ENCODE measurements around the gene FANCE.

The FANCE gene

DNA sequence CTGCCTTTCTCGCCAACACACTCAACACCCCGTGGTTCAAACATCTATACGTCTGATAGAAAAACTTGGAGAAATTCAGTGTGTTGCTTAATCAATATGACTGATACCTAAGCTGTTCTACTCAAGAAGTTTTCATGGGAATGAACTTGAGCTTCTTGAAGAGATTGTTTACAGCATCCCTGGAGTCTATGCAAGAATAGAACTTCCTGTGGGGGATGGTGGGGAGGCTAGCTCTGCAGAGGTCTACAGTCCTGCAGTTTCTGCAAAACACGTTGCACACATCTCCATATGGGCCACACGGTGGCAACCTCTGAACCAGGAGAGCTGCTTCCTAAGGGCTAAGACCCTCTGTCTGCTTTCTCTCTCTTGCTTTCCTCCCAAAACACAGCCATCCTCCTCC, 32.7 kb upstream of the FANCE start:
- H3K4me3 ChIP-seq (ENCODE audit: control insufficient read depth in 1 of 7, extremely low read depth in 1 of 7, insufficient read depth in 4 of 7, low read depth in 2 of 7, low read length in 6 of 7), result no peak overlapping the region
- WGBS (ENCODE audit: insufficient coverage), result 72% methylated on average over 4 of the region's 5 CpGs
- peaks cover 5 to 28% (median 26%) of the 10 kb centered on the region in 4 experiments for H3K4me1 ChIP-seq (ENCODE audit: control extremely low read depth in 1 of 4, control insufficient read depth in 4 of 4, insufficient read depth in 4 of 4, low read length in 3 of 4)
- no peaks in the 10 kb centered on the region for H3K9me3 ChIP-seq (ENCODE audit: control extremely low read depth in 1 of 5, control insufficient read depth in 4 of 5, insufficient read depth in 2 of 5, low read depth in 1 of 5, low read length in 4 of 5)
- ChIA-PET POLR2A (interaction anchor here (1.2 kb wide), 1 partner anchor 117 kb away, joined by 3 read pairs; no protein-coding TSS in a partner anchor), CTCF (interaction anchor here (0.5 to 4.9 kb wide), 21 partner anchors 9 to 161 kb away, joined by 3 to 35 read pairs (median 4); partner anchors contain the start of genes DEF6, FANCE and TEAD3)
- peak; percentile 24 to 55 (median 52) for DNase-seq
- H3K36me3 ChIP-seq (ENCODE audit: control insufficient read depth in 4 of 4, insufficient read depth in 4 of 4, low read length in 3 of 4), result peaks cover 0 to 2% (median 0%) of the 10 kb centered on the region in 4 experiments
- no peaks in the 10 kb centered on the region for H3K27me3 ChIP-seq (replicated peaks in 2 of 5; ENCODE audit: control insufficient read depth in 4 of 5, insufficient read depth in 5 of 5, low read length in 4 of 5)
- H3K27ac ChIP-seq (ENCODE audit: insufficient read depth in 1 of 2, low read depth in 1 of 2, low read length in 2 of 2, poor library complexity in 1 of 2, severe bottlenecking in 2 of 2), result no peak overlapping the region

DNA sequence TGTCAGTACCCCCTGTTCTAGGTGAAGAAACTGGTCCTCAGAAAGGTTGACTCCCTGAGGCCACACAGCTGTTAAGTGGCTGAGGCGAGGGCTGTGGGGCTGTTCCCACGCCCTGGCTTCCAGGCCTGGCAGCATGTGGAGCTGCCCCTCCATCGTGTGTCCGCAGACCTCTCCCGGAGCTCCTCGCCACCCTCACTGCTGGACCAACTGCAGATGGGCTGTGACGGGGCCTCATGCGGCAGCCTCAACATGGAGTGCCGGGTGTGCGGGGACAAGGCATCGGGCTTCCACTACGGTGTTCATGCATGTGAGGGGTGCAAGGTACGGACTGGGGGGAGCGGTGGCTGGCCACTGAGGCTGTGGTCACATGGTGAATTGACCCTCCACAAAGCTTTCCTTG, 32.2 kb upstream of the FANCE start:
- H3K4me3 ChIP-seq (ENCODE audit: control insufficient read depth in 1 of 7, extremely low read depth in 1 of 7, insufficient read depth in 4 of 7, low read depth in 2 of 7, low read length in 6 of 7), result no peak overlapping the region
- H3K27ac ChIP-seq (ENCODE audit: insufficient read depth in 1 of 2, low read depth in 1 of 2, low read length in 2 of 2, poor library complexity in 1 of 2, severe bottlenecking in 2 of 2), result no peak overlapping the region
- no peak for DNase-seq
- H3K27me3 ChIP-seq (replicated peaks in 2 of 5; ENCODE audit: control insufficient read depth in 4 of 5, insufficient read depth in 5 of 5, low read length in 4 of 5), result no peaks in the 10 kb centered on the region
- H3K36me3 ChIP-seq (ENCODE audit: control insufficient read depth in 4 of 4, insufficient read depth in 4 of 4, low read length in 3 of 4), result peaks cover 0 to 6% (median 0%) of the 10 kb centered on the region in 4 experiments
- ChIA-PET CTCF (interaction anchor here (0.5 to 4.9 kb wide), 18 partner anchors 8 to 162 kb away, joined by 3 to 35 read pairs (median 4); partner anchors contain the start of genes DEF6 and FANCE), POLR2A (no interaction called here)
- no peaks in the 10 kb centered on the region for H3K9me3 ChIP-seq (ENCODE audit: control extremely low read depth in 1 of 5, control insufficient read depth in 4 of 5, insufficient read depth in 2 of 5, low read depth in 1 of 5, low read length in 4 of 5)
- H3K4me1 ChIP-seq (ENCODE audit: control extremely low read depth in 1 of 4, control insufficient read depth in 4 of 4, insufficient read depth in 4 of 4, low read length in 3 of 4), result peaks cover 5 to 28% (median 26%) of the 10 kb centered on the region in 4 experiments
- WGBS (ENCODE audit: insufficient coverage), result 97% methylated on average over 14 of the region's 14 CpGs

DNA sequence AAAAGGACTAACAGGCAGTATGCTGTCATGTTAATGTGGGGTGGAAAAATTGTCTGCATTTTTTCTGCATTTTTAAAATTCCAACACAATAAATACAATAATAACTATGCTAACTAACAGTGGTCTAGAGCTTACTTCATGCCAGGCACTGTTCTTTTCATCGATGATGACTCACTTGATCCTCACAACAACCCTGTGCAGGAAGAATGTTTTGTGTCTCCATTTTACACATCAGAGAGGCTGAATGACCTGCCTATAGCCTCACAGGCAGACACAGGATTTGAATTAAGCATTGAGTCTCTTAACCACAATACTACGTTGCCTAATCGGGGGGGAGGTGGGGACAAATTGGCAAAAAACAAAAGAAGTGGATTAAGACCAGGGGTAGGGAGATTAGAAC, 26.9 kb upstream of the FANCE start:
- DNase-seq, result no peak
- no peak overlapping the region for H3K4me3 ChIP-seq (ENCODE audit: control insufficient read depth in 1 of 7, extremely low read depth in 1 of 7, insufficient read depth in 4 of 7, low read depth in 2 of 7, low read length in 6 of 7)
- CTCF ChIA-PET, result no interaction called here
- peaks cover 1 to 29% (median 16%) of the 10 kb centered on the region in 5 experiments for H3K9me3 ChIP-seq (ENCODE audit: control extremely low read depth in 1 of 5, control insufficient read depth in 4 of 5, insufficient read depth in 2 of 5, low read depth in 1 of 5, low read length in 4 of 5)
- H3K36me3 ChIP-seq (ENCODE audit: control insufficient read depth in 4 of 4, insufficient read depth in 4 of 4, low read length in 3 of 4), result peaks cover 0 to 6% (median 0%) of the 10 kb centered on the region in 4 experiments
- 80% methylated on average over 1 of the region's 3 CpGs for WGBS (ENCODE audit: insufficient coverage)
- H3K27me3 ChIP-seq (replicated peaks in 2 of 5; ENCODE audit: control insufficient read depth in 4 of 5, insufficient read depth in 5 of 5, low read length in 4 of 5), result no peaks in the 10 kb centered on the region
- no peak overlapping the region for H3K27ac ChIP-seq (ENCODE audit: insufficient read depth in 1 of 2, low read depth in 1 of 2, low read length in 2 of 2, poor library complexity in 1 of 2, severe bottlenecking in 2 of 2)
- POLR2A ChIA-PET, result no interaction called here
- H3K4me1 ChIP-seq (ENCODE audit: control extremely low read depth in 1 of 4, control insufficient read depth in 4 of 4, insufficient read depth in 4 of 4, low read length in 3 of 4), result peaks cover 0 to 14% (median 10%) of the 10 kb centered on the region in 4 experiments

DNA sequence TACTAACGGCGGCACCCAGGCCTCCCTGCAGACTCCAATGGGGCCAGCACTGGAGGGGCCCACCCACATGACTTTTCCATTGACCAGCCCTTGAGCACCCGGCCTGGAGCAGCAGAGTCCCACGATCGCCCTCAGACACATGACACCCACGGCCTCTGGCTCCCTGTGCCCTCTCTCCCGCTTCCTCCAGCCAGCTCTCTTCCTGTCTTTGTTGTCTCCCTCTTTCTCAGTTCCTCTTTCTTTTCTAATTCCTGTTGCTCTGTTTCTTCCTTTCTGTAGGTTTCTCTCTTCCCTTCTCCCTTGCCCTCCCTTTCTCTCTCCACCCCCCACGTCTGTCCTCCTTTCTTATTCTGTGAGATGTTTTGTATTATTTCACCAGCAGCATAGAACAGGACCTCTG, 26.1 kb upstream of the FANCE start:
- 46% methylated on average over 7 of the region's 8 CpGs for WGBS (ENCODE audit: insufficient coverage)
- Histone ChIP-seq H3K27ac (ENCODE audit: insufficient read depth in 1 of 2, low read depth in 1 of 2, low read length in 2 of 2, poor library complexity in 1 of 2, severe bottlenecking in 2 of 2) (no peak overlapping the region), H3K4me3 (ENCODE audit: control insufficient read depth in 1 of 7, extremely low read depth in 1 of 7, insufficient read depth in 4 of 7, low read depth in 2 of 7, low read length in 6 of 7) (no peak overlapping the region), H3K9me3 (ENCODE audit: control extremely low read depth in 1 of 5, control insufficient read depth in 4 of 5, insufficient read depth in 2 of 5, low read depth in 1 of 5, low read length in 4 of 5) (peaks cover 1 to 31% (median 17%) of the 10 kb centered on the region in 5 experiments), H3K36me3 (ENCODE audit: control insufficient read depth in 4 of 4, insufficient read depth in 4 of 4, low read length in 3 of 4) (peaks cover 0 to 6% (median 0%) of the 10 kb centered on the region in 4 experiments), H3K4me1 (ENCODE audit: control extremely low read depth in 1 of 4, control insufficient read depth in 4 of 4, insufficient read depth in 4 of 4, low read length in 3 of 4) (peaks cover 0 to 13% (median 10%) of the 10 kb centered on the region in 4 experiments), H3K27me3 (replicated peaks in 2 of 5; ENCODE audit: control insufficient read depth in 4 of 5, insufficient read depth in 5 of 5, low read length in 4 of 5) (no peaks in the 10 kb centered on the region)
- CTCF ChIA-PET, result interaction anchor here (0.6 to 1.9 kb wide), 3 partner anchors 15 to 170 kb away, joined by 3 to 4 read pairs (median 4); no protein-coding TSS in a partner anchor
- DNase-seq, result no peak
- POLR2A ChIA-PET, result interaction anchor here (0.7 kb wide), 1 partner anchor 15 kb away, joined by 3 read pairs; no protein-coding TSS in a partner anchor

DNA sequence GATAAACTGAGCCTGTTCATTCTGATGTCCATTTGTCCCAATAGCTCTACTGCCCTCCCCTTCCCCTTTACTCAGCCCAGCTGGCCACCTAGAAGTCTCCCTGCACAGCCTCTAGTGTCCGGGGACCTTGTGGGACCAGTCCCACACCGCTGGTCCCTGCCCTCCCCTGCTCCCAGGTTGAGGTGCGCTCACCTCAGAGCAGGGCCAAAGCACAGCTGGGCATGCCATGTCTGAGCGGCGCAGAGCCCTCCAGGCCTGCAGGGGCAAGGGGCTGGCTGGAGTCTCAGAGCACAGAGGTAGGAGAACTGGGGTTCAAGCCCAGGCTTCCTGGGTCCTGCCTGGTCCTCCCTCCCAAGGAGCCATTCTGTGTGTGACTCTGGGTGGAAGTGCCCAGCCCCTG, 24.7 kb upstream of the FANCE start:
- DNase-seq, result no peak
- ChIA-PET POLR2A (no interaction called here), CTCF (interaction anchor here (0.9 to 1.9 kb wide), 4 partner anchors 8 to 16 kb away, joined by 3 to 5 read pairs (median 4); no protein-coding TSS in a partner anchor)
- WGBS (ENCODE audit: insufficient coverage), result 91% methylated on average over 5 of the region's 5 CpGs
- Histone ChIP-seq H3K4me1 (ENCODE audit: control extremely low read depth in 1 of 4, control insufficient read depth in 4 of 4, insufficient read depth in 4 of 4, low read length in 3 of 4) (peaks cover 0 to 13% (median 10%) of the 10 kb centered on the region in 4 experiments), H3K9me3 (ENCODE audit: control extremely low read depth in 1 of 5, control insufficient read depth in 4 of 5, insufficient read depth in 2 of 5, low read depth in 1 of 5, low read length in 4 of 5) (peaks cover 1 to 31% (median 17%) of the 10 kb centered on the region in 5 experiments), H3K4me3 (ENCODE audit: control insufficient read depth in 1 of 7, extremely low read depth in 1 of 7, insufficient read depth in 4 of 7, low read depth in 2 of 7, low read length in 6 of 7) (no peak overlapping the region), H3K27ac (ENCODE audit: insufficient read depth in 1 of 2, low read depth in 1 of 2, low read length in 2 of 2, poor library complexity in 1 of 2, severe bottlenecking in 2 of 2) (no peak overlapping the region), H3K36me3 (ENCODE audit: control insufficient read depth in 4 of 4, insufficient read depth in 4 of 4, low read length in 3 of 4) (peaks cover 0 to 6% (median 0%) of the 10 kb centered on the region in 4 experiments), H3K27me3 (replicated peaks in 2 of 5; ENCODE audit: control insufficient read depth in 4 of 5, insufficient read depth in 5 of 5, low read length in 4 of 5) (no peaks in the 10 kb centered on the region)

DNA sequence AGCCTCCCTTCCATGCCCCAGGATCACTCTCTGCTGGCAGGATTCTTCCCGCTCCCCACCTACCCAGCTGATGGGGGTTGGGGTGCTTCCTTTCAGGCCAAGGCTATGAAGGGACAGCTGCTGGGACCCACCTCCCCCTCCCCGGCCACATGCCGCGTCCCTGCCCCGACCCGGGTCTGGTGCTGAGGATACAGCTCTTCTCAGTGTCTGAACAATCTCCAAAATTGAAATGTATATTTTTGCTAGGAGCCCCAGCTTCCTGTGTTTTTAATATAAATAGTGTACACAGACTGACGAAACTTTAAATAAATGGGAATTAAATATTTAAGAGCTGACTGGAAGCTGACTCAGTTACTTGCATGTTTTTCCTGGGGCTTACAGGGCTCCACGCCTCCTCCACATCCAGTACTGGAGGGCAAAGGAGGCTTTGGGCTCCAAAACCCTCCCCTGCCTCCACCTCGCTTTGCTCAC, 24.3 kb upstream of the FANCE start:
- Histone ChIP-seq H3K27ac (ENCODE audit: insufficient read depth in 1 of 2, low read depth in 1 of 2, low read length in 2 of 2, poor library complexity in 1 of 2, severe bottlenecking in 2 of 2) (no peak overlapping the region), H3K4me1 (ENCODE audit: control extremely low read depth in 1 of 4, control insufficient read depth in 4 of 4, insufficient read depth in 4 of 4, low read length in 3 of 4) (peaks cover 0 to 13% (median 10%) of the 10 kb centered on the region in 4 experiments)
- no peak for DNase-seq

More for the DNA sequence above, 24.3 kb upstream of the FANCE start:
- 100% methylated on average over 5 of the region's 9 CpGs for WGBS (ENCODE audit: insufficient coverage)
- Histone ChIP-seq H3K4me3 (ENCODE audit: control insufficient read depth in 1 of 7, extremely low read depth in 1 of 7, insufficient read depth in 4 of 7, low read depth in 2 of 7, low read length in 6 of 7) (no peak overlapping the region), H3K9me3 (ENCODE audit: control extremely low read depth in 1 of 5, control insufficient read depth in 4 of 5, insufficient read depth in 2 of 5, low read depth in 1 of 5, low read length in 4 of 5) (peaks cover 1 to 31% (median 17%) of the 10 kb centered on the region in 5 experiments), H3K27me3 (replicated peaks in 2 of 5; ENCODE audit: control insufficient read depth in 4 of 5, insufficient read depth in 5 of 5, low read length in 4 of 5) (no peaks in the 10 kb centered on the region), H3K36me3 (ENCODE audit: control insufficient read depth in 4 of 4, insufficient read depth in 4 of 4, low read length in 3 of 4) (peaks cover 0 to 6% (median 0%) of the 10 kb centered on the region in 4 experiments)
- CTCF ChIA-PET, result interaction anchor here (0.7 to 1.9 kb wide), 4 partner anchors 8 to 22 kb away, joined by 3 to 5 read pairs (median 4); no protein-coding TSS in a partner anchor
- POLR2A ChIA-PET, result no interaction called here
